Progenitor cell of endocrine pancreas (in vitro differentiated cells): ENCODE results near the gene PYGO2. TPM values are rescaled to one million over a fixed set of nuclear protein-coding genes. Genes with fewer than 3 reads are reported as not detected.
A peak's percentile ranks its signal among the peaks of the same experiment; 100 is the strongest.

Source experiments
- DNase-seq: peaks from one replicate; pipeline ENCODE4 v3.0.0; 2021; ENCODE audit warnings: low spot score; ENCODE audit not compliant: unreplicated experiment
- H3K27ac Mint-ChIP-seq: 2 replicates; pipeline ENCODE4 v1.8.0; 2021; ENCODE audit warnings: mild to moderate bottlenecking, moderate library complexity, mixed read lengths
- H3K27me3 Mint-ChIP-seq: 2 replicates; pipeline ENCODE4 v1.8.0; 2021; ENCODE audit warnings: mixed read lengths
- H3K36me3 Mint-ChIP-seq: 2 replicates; pipeline ENCODE4 v1.8.0; 2022; ENCODE audit warnings: mixed read lengths; ENCODE audit not compliant: insufficient read depth
- H3K4me1 Mint-ChIP-seq: 2 replicates; pipeline ENCODE4 v1.8.0; 2021; ENCODE audit warnings: low read depth, mixed read lengths
- H3K4me3 Mint-ChIP-seq: 2 replicates; pipeline ENCODE4 v1.8.0; 2021; ENCODE audit warnings: low read depth, mild to moderate bottlenecking, moderate library complexity, mixed read lengths
- H3K9me3 Mint-ChIP-seq: 2 replicates; pipeline ENCODE4 v1.8.0; 2021; ENCODE audit warnings: low read depth, mixed read lengths
- total RNA-seq: library from RNA; stranded (reverse); gene quantifications from 2 replicates; pipeline ENCODE4 v1.2.1, GENCODE V29; 2021
- TF ChIP-seq, protein P1 (sequence below): fragments of 200-600 bp; sonication (generic); IDR thresholded peaks from one replicate; pipeline ENCODE4 v1.5.0; 2021; ENCODE audit warnings: antibody characterized with exemption, mild to moderate bottlenecking; ENCODE audit not compliant: unreplicated experiment

PYGO2 gene
- total RNA-seq, 1 donor from 2014 or later = 52.7 TPM

- Mint-ChIP-seq H3K4me3 (no peak overlapping the region), H3K27me3 (no peaks in the 10 kb centered on the region), H3K4me1 (peaks cover 1% of the 10 kb centered on the region), H3K36me3 (peaks cover 2% of the 10 kb centered on the region), H3K27ac (no peak overlapping the region), H3K9me3 (no peaks in the 10 kb centered on the region)
- DNase-seq = no peak
- TF ChIP-seq, protein P1, sequence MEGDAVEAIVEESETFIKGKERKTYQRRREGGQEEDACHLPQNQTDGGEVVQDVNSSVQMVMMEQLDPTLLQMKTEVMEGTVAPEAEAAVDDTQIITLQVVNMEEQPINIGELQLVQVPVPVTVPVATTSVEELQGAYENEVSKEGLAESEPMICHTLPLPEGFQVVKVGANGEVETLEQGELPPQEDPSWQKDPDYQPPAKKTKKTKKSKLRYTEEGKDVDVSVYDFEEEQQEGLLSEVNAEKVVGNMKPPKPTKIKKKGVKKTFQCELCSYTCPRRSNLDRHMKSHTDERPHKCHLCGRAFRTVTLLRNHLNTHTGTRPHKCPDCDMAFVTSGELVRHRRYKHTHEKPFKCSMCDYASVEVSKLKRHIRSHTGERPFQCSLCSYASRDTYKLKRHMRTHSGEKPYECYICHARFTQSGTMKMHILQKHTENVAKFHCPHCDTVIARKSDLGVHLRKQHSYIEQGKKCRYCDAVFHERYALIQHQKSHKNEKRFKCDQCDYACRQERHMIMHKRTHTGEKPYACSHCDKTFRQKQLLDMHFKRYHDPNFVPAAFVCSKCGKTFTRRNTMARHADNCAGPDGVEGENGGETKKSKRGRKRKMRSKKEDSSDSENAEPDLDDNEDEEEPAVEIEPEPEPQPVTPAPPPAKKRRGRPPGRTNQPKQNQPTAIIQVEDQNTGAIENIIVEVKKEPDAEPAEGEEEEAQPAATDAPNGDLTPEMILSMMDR = no peak
Observed at GRCh38 chr1:154994269-154994587, 32.6 kb upstream of the PYGO2 start.

DNA sequence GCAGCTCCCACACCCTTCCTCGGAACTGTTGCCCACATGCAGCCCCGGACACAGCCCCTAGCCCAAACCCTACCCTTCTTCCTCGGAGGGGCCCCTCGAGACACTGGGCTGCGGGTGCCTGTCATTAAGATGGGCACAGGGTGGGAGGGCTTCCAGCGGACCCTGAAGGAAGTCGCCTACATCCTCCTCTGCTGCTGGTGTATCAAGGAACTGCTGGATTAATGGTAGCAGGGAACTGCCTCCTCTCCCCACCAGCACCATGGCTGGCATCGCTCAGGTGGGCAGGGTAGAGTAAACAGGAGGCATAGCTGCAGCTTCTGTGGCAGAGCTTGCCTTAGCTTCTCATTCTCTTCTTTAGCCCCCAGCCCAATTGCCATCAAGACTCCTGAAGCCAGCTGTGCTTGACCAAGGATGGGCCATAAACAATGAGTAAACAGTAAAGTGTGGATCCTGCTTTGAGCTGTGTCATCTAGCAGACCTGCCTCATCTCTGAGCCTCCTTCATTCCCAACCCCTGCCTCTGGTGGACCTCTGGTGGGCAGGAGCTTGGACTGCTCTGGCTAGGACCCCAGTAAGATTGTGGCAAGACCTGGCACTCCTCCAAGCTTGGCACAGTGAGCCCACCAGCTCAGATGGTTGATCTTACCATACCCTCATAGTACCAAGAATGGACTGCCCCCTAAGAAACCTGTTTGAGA, 32.1 kb upstream of the PYGO2 start, which contains the start of gene LENEP:
Gene LENEP (plus strand): TSS at position 15 of the 697 bp plus-strand sequence. CDS start 22 bp downstream, at position 37.
- peak within 1 kb of the TSS; percentile 29 for H3K27ac Mint-ChIP-seq

GRCh38 chr1:154992721-154993571, 31.4 kb upstream of the PYGO2 start:
- H3K4me3 Mint-ChIP-seq = no peak overlapping the region
- H3K36me3 Mint-ChIP-seq = peaks cover 8% of the 10 kb centered on the region
- TF ChIP-seq, protein P1 = peak; percentile 18
- no peak for DNase-seq
- H3K27me3 Mint-ChIP-seq = no peaks in the 10 kb centered on the region
- no peaks in the 10 kb centered on the region for H3K4me1 Mint-ChIP-seq
- no peaks in the 10 kb centered on the region for H3K9me3 Mint-ChIP-seq
- H3K27ac Mint-ChIP-seq = no peak overlapping the region

More for the DNA sequence above, 32.1 kb upstream of the PYGO2 start, which contains the start of gene LENEP:
- H3K27me3 Mint-ChIP-seq = no peaks in the 10 kb centered on the region
- TF ChIP-seq, protein P1 = no peak
- H3K4me1 Mint-ChIP-seq = no peaks in the 10 kb centered on the region
- no peaks in the 10 kb centered on the region for H3K9me3 Mint-ChIP-seq
- no peak within 1 kb of the TSS for H3K4me3 Mint-ChIP-seq
- peaks cover 6% of the 10 kb centered on the region for H3K36me3 Mint-ChIP-seq
- DNase-seq = no peak

GRCh38 chr1:154990276-154990675, 28.7 kb upstream of the PYGO2 start:
- no peaks in the 10 kb centered on the region for H3K9me3 Mint-ChIP-seq
- H3K27ac Mint-ChIP-seq = no peak overlapping the region
- H3K4me1 Mint-ChIP-seq = no peaks in the 10 kb centered on the region
- TF ChIP-seq, protein P1 = no peak
- H3K27me3 Mint-ChIP-seq = no peaks in the 10 kb centered on the region
- no peak overlapping the region for H3K4me3 Mint-ChIP-seq
- DNase-seq = no peak
- peaks cover 10% of the 10 kb centered on the region for H3K36me3 Mint-ChIP-seq

- TF ChIP-seq, protein P1 = no peak
- H3K27ac Mint-ChIP-seq = no peak overlapping the region
- DNase-seq = no peak
- H3K9me3 Mint-ChIP-seq = no peaks in the 10 kb centered on the region
- H3K36me3 Mint-ChIP-seq = peaks cover 10% of the 10 kb centered on the region
- no peak overlapping the region for H3K4me3 Mint-ChIP-seq
- H3K4me1 Mint-ChIP-seq = peaks cover under 1% of the 10 kb centered on the region
- H3K27me3 Mint-ChIP-seq = no peaks in the 10 kb centered on the region
Observed at GRCh38 chr1:154989195-154989860, 27.7 kb upstream of the PYGO2 start.
